NCI-H2196 treated with DMSO at 0.1 percent for 48 hours (cell line): Measurements from ENCODE around the gene CNGB1.
"Not testable (repeated sequence)": the region's sequence is repeated elsewhere in the genome, so short reads cannot be mapped to it uniquely, and the experiment has no call there.

ENCODE experiments used
- DNase-seq: peaks from one replicate; lab custom pipeline; 2025; ENCODE audit not compliant: unreplicated experiment; lab: John Stamatoyannopoulos, UW

Gene CNGB1

DNA sequence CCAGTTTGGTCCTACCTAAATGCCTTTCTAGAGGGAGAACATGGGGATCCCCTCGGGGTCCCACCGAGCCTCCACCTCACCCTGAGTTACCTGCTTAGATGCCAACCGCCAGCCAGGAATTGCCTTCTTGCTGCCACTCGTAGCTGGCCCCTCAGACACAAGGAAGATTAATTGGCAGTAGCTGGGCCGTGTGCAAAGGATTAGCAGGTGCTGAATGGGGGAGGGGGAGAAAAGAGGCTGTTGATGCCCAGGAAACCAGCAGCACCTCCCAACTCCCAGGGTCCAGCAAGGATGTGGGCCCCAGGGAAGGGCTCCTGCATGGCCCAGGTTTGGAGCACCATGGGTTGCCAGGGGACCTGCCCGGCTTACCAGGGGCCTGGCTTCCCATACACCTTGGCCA is at the start of gene CNGB1:
TSS of gene CNGB1 (minus strand) at position 159 of the 400 bp plus-strand sequence. CDS start 3,842 bp downstream, outside the sequence.
- DNase-seq = no peak

DNA sequence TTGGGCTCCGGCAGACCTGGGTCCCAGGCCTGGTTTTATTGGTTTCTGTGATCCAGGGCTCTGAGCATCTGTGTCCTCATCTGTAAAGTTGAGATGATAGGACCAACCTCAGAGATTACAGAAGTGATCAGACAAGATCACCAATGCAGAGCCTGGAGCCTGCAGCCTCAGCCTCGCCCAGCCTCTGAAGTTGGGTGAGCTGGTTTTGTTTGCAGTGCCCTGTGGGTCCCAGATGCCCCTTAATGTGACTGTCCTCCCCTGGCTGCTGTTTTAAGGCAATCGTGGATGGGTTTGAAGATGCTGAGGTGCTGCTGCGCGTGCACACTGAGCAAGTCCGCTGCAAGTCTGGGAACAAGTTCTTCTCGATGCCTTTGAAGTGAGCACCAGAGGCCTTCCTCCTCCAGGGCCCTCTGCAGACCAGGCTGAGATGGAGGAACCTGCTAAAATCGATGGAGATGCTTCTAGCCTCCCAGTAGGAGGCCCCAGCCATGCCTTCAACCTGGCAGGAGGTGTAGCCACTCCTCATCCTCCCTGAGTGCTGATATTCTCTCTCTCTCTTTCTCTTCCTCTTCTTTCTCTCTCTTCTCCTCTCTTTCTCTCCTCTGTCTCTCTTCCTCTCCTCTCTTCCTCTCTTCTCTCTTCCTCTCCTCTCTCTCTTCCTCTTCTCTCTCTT is 49.1 kb upstream of the CNGB1 start:
- DNase-seq = no peak

DNA sequence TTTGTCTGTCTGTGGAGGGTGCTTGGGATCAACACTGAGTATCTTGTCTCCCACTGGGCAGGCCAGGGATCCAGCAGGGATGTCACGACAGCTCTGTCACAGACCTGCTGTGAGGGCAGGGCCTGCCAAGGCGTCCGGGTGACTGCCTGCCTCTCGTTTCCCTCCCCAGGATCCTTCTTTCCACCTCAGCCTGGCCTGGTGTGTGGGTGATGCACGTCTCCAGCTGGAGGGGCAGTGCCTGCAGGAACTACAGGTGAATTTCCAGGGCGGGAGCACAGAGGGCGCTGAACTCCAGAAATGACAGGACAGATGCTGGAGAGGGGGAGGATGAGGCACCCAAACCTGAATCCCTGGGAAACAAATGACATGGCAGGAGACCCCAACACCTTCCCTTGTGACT is 47.9 kb upstream of the CNGB1 start:
- DNase-seq = no peak

DNA sequence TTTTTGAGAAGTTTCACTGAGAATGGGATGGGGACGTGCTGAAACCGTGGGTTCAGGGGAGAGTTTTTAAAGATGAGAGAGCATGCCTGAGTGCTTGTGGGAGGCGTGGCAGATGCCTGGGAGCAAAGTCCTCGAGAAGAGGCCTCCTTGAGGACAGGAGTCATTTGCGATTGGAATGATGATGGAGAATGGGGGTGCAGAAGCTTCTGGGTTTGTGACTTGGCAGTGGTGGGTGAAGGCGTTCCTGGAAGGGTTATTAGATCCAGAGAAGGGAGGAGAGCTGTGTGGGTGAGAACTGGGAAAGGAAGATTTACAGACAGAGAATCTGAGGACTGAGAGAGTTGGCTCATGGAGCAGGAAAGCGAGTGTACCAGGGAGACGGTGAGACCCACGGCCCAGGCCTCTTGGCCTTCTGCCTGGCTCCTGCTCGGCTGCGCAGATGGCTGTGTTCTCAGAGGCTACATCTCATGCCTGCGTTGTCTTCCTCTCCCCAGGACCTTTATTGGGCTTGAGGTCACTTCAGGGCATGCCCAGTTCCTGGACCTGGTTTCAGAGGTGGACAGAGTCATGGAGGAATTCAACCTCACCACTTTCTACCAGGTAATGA is 46.0 kb upstream of the CNGB1 start:
- DNase-seq = no peak

DNA sequence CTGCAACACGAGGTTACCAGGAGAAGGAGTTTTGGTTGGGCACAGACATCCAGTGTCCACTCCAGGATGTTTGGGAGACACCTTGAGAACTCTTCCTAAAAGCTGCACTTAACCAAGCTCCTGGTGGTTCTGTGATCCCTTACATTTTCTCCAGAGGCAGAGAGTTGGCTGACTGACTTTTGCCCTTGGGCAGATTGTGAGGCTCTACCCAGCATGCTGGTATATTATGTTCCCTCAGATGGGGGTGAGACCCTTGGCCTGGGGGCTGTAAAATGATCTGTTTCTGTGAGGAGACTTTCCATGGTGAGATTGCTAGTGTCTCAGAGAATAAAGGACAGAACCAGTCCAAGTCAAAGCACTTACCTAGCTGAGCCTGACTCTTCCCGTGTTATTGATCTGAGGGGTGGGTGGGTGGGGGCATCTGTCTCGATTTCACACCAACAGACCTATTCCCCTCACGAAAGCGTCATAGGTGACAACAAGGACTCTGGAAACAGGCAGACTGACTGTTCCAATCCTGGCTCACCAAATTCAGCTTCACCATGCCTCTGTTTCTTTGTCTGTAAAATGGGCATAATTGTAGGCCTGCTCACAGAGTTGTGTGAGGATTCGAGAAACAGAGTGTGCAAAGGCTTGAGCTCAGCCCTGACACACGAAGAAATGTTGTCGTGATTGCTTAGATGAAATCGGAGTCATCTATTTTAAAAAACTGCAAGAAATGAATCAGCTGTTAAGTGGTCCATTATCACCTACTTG is 42.5 kb upstream of the CNGB1 start:
- no peak for DNase-seq

DNA sequence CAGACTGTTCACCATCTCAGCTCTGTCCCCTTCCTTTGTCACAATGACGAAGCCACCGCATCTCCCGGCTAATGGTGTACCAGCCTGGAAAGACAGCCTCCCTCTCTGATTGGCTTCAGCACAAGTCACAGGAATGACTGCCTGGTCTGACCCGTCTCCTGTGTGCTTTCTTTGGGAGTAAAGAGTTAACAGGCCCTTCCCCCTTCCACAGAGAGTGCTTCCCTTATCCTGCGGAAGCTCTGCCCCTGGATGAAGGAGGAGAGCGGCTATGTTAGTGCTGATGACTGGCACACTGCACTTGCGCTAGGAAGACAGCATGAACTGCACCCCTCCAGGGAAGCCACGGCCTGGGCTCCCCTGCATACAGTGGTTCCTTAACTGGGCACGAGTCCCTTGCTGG is 41.6 kb upstream of the CNGB1 start:
- DNase-seq = no peak

DNA sequence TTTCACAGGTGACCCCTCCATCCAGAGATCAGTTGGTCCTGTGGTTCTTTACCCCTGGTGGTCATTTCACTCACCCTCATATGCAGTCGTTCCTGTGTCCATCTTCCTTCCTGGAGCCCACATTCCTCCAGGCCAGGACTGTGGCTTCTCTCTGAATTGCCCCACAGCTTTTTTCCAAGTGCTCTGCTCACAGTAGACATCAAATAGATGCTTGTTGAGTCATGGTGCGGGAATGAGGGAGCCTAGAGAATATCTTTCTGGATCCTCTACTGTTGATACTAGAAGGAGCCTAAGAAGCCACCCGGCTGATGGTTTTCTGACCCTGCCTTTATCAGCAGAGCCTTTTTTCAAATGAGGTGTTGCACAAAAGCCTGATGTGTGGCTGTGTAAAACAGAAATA is 40.7 kb upstream of the CNGB1 start:
- no peak for DNase-seq

DNA sequence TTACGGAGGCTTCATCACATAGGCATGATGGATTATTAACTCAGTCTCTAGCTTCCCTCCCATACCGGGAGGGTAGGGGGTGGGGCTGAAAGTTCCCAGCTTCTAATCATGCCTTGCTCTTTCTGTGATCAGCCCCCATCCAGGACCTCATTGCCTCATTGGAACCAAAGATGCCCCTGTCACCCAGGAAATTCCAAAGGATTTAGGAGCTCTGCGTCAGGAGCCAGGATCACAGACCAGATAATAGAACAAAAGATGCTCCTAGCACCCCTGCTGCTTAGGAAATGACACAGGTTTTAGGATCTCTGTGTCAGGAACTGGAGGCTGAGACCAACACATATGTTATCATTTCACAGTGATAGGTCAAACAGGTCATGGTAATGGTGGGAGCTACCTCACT is 40.0 kb upstream of the CNGB1 start:
- DNase-seq = no peak

DNA sequence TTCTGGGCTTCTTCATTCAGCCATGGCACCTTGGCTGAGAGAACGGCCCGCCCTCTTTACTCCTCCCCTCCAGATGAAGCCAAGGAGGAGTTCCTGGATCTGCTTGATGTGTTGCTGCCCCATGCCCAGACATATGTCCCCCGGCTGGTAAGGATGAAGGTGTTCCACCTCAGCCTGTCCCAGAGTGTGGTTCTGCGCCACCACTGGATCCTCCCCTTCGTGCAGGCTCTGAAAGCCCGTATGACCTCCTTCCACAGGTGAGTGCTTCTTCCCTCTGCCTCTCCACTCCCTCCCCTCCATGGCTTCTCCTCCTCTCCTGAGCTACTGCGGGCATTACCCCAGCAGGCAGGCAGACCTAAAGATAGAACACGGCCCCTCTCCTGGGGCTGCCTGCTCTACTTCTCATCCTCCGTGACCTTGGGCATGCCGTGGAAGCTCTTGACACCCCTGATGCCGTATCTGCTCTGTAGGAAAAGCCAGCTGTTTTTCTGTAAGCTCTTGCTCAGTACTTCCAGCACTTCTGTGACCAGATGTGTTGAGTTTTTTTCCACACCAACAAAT is 39.0 kb upstream of the CNGB1 start:
- DNase-seq = no peak

DNA sequence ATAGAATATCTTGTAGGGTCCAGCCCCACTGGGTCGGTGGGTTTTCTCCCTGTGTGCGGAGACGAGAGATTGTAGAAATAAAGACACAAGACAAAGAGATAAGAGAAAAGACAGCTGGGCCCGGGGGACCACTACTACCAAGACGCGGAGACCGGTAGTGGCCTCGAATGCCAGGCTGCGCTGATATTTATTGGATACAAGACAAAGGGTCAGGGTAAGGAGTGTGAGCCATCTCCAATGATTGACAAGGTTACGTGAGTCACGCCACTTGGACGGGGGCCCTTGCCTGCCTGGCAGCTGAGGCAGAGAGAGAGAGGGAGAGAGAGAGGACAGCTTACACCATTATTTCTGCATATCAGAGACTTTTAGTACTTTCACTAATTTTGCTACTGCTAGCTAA is 33.8 kb upstream of the CNGB1 start:
- not testable (repeated sequence) for DNase-seq

DNA sequence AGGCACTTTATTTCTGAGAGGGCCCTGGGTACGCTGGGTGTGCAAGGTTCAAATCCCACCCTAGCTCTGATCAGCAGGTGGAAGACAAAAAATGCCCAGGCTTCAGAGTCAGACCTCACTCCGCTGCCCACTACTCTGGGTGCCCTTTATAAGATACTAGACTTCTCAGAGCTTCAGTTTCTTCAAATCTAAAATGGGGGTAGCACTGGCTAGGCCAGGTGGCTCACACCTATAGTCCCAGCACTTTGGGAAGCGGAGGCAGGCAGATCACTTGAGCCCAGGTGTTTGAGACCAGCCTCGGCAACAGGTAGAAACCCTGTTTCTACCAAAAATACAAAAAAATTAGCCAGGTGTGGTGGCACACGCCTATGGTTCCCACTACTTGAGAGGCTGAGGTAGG is 32.0 kb upstream of the CNGB1 start:
- no peak for DNase-seq

DNA sequence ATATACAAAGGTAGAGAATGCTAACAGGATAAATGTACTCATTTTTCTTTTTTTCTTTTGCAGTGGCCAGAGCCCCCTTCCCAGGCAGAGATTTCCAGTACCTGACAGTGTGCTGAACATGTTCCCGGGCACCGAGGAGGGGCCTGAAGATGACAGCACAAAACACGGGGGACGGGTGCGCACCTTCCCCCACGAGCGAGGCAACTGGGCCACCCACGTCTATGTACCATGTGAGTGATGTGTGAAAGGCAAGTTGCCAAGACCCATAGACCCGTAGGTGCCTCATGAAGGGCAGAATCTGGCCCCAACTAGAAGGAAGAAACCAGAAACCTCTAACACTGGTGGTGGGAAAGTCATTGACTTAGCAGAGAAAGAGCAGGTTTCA is 31.5 kb upstream of the CNGB1 start:
- no peak for DNase-seq

DNA sequence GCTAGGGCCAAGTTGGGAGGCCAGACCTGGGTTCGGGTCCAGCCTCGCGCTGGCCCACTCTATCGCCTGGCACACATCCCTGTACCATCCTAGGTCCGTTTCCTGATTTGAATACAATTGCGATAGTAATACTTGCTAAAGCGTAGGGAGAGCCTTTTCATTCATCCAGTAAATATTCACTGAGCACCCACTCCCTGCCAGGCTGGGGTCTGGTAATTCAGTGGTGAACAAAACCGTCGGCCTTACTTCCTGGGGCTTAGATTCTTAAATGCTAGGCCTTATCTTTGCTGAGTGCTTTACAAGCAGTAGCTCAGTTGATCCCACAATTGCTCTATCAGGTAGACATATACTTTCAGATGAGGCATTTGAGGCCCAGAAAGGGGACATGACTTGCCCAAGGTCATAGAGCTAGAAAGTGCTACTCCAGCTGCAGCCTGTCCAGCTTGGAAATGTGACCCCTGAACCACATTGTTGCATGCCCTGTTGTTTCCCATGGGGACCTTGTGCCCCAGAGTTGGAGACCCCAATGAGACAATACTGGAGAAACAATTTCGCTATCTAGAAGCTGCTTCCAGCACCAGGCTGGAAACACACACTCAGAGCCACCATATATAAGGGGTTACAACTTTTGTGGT is 31.0 kb upstream of the CNGB1 start:
- no peak for DNase-seq

DNA sequence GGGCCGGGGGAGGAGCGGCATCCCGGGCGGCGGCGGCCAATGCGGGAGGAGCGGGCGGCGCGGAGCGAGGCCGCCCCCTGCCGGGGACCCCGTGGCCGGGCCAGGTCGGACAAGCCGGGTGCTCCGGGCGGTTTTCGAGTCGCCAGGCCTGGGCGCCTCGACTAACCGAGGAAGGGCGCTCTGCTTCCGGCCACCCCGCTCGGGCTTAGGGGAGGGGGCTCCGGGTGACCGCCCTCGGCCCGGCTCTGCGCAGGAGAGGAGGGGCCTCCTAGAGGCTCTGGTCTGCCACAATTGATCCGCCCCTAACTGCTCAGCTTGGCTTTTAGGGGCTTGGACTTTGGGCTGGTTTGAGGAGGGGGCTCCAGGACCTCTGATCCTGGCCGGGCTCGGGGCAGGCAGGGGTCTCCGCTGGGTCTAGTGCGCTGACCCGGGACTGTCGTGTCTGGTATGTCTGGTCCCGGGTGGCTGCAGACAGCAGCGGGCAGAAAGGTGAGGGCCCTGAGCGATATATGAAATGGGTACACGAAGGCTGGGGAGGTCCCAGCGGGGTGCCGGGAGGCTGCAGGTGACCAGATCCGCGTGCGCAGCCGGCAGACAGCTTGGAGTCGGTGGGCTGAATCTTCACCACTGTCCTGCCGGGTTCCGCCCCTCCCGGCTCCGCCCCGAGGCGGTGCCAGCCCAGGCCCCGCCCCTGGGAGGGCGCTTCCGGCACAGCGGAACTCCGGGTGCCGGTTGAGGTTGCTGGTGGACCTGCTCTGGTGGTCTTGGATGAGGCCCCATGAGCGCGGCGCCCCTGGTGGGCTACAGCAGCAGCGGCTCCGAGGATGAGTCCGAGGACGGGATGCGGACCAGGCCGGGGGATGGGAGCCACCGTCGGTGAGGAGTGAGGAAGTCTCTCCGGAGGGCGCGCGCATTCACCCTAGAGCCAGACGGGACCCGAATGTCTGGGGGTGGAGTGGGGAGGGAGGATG is 30.1 kb upstream of the CNGB1 start, which contains the start of gene USB1:
TSS of gene USB1 (plus strand) at position 702 of the 971 bp plus-strand sequence. CDS start at position 779, 77 bp downstream.
- DNase-seq = no peak

DNA sequence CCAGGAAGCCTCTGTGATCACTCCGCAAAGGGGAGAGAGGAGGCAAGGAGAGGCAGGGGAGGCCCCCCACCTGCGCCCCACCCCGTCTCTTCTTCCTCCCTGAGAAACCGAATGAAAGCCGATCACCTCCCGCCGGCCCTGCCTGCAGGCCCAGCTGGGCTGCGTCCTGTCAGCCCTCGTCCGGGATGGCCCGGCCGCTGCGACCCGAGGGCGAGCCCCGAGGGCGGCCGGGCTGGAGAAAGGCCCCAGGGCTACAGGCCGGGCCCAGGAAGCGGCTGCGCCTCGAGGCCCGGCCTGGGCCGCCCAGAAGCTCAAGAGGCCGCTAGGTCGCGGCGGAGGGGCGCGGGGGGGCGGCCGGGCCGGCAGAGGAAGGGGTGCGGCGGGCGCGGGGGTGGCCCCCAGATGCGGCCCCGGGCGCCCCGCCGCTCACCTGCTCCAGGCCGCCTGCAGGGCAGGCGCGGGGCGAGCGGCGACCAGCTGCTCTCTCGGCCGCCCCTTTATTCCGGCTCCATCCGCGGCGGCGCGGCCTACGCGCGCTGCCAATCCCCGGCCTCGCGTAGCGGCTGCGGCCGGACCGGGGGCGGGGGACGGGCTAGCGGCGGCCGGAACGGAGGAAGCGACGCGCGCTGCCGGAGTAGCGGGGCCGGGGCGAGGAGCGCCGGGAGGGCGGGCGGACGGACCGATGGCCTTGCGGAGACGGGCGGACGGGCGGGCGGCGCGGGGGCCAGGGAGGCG is 29.2 kb upstream of the CNGB1 start, which contains the start of gene ZNF319:
TSS of gene ZNF319 (minus strand) at position 702 of the 735 bp plus-strand sequence. CDS start 2,407 bp downstream, outside the sequence.
- no peak for DNase-seq

DNA sequence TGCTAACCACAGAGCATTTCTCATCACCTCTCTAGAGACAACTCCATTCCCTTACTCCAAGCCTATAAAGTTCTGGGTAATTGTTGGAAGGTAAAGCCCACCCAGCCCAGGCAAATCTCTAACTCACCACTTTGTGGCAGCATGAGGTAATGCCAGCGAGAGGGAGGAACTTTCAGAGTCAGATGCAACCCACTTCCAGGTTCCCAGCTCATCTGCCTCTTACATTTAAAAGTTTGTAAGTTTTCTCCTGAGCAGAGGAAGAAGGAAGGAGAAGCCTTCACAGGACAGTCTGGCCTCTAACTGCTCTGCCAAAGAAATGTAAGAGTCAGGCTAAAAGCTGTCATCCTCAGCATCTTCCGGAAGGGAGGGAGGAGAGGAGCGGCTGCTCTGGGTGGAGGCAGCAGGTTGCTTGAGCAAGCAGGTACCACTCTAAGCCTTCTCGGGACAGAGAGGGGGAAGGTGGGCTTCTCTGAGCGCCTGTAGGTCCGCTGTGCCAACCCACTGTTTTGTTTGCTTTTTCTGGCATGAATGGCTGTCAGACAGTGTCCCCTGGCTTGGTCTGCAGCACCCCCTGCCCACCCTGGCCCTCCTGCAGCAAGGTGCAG is 28.5 kb upstream of the CNGB1 start:
- DNase-seq = no peak

DNA sequence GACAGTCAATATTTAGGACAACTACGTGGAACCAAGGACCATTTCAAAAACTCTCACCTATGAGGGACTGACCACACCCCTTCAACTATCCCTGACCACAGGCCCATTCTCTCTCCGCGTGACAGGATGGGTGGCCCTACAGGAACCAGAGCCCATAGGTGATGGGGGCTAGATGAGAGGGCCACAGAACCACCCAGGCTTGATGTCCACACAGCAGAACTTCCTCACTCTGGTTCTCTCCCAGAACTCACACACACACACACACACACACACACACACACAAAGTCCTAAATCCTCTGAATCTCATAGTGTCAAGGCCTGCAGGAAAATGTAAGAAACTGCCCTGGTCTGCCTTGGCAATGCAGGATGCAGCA is 28.1 kb upstream of the CNGB1 start:
- no peak for DNase-seq

DNA sequence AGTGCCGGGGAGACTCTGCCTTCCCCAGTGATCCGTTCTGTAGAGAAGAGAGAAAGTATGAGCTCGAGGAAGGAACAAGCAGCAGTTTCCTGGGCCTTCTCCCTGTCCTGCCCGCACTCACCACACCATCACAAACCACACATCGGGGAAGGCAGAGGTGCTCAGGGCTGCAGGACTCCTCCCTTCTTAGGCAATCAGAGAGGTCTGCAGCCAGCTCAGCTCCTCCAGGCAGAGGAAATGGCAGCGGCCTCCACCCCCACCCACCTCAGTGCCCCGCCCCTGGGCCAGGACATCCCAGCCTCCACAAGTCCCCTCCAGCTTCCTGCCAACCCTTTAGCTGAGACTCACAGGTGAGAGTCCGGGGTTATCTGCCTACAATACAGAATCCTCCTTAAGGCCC is 27.6 kb upstream of the CNGB1 start:
- no peak for DNase-seq
